Stimulated activated CD4-positive, alpha-beta T cell treated with anti-CD3 and anti-CD28 coated beads, Interleukin-1b, Interleukin-23, amount 100 ng/mL, for 1 hour (primary cell): ENCODE measurements around the gene TMEM17.

Experiments
- DNase-seq, 2 donors: peaks; one replicate each; pipeline ENCODE4 v3.0.0-alpha.2; 2020; ENCODE audit warnings: low read depth in 2 of 2

The TMEM17 gene

DNA sequence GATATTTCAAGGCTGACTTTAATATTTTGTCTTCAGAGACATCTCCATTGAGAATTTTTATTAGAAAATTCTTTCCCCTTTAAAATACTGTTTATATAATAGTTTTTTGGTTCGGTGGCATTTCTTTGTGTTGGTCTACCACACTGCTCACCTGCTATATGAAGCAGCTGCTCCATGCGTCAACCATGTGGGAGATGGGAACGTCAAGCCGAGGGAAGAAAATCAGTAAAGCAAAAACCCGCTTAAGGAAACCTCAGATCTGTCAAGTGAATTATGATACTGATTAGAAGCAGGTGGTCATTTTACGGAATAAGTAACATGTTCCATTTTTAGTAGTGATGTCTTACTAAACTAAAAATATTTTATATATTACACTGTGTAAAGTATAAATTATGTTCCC is 5.6 kb upstream of the TMEM17 start:
- DNase-seq: no peak

DNA sequence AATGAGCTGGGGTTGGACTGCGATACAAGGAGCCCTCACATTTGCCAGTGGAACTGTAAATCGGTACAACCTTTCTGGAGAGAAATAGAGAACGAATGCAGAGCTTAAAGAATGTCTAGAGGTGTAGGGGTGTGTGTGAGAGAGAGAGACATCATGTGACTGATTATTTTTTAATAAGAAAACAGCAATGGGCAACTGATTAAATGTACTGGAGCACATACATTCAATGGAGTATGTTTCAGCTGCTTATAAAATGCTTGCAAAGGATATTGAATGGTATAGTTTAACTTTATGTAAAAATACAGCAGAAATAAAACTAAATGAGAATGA is 391 bp upstream of the TMEM17 start:
- no peak for DNase-seq

- DNase-seq: no peak
These were observed 766 bp downstream of the TMEM17 start for GRCh38 chr2:62505109-62505749.

DNA sequence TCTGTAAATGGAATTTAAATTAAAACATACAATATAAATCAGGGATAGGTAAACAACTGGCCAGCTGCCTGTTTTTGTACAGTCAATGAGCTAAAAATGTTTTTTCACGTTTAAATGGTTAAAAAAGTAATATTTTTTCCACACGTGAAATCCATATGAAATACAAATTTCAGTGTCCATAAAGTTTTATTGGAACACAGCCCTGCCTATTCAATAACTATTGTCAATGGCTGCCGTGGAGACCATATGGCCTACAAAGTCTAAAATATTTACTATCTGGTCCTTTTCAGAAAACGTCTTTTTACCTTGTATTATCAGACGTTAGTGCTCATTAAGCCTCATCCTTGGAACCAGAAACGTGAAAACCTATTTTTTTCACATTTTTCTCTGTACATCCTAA is 1.3 kb downstream of the TMEM17 start:
- no peak for DNase-seq

- no peak for DNase-seq
These were observed 4.0 kb downstream of the TMEM17 start for GRCh38 chr2:62501794-62502500.

DNA sequence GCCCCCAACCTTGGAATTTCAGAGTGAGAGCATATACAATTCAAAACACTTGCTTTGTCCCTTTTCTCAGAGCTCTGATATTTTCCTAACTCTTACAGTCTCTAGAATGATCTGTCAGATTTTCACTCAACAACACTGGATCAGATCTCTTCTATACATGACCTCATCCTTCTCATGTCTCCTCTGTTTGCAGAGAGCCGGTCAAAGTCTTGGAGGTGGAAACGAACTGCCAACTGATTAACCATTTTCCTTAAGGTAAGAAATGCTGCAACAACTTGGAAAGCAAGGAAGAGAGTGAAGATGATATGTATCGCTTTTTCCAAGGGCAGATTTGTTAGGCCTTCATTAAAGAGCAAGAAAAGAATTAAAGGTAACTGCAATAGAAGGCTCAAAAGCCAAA is 4.9 kb downstream of the TMEM17 start:
- no peak for DNase-seq

DNA sequence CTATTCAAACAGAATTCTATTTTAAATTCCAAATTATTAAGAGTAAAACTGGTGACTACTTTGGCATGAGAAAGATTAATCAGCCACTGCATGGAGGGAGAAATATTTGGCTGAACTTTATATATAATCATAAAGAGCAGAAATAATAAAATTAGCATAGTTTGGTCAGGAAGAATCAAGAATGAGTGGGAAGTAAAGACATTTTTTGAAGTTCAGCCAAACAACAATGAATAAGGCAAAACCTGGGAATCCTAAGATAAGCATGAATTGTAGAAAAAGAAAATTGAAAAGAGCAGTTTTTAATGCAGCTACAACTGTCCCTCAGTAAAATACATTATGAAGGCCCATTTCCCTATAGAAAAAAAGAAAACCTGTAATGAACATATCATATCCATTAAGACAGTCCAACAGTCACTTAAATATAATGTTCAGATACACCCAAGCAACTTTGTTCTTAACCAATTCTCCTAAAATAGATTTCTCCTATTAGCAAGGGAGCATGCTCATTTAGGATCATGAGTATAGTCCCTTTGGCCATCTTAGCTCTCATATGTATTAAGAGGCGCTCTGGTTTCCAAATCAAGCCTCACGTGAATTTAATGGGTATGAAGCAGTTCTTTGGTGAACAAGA is 6.5 kb downstream of the TMEM17 start:
- DNase-seq: no peak

GRCh38 chr2:62498739-62499138 is 7.3 kb downstream of the TMEM17 start:
- DNase-seq: no peak

DNA sequence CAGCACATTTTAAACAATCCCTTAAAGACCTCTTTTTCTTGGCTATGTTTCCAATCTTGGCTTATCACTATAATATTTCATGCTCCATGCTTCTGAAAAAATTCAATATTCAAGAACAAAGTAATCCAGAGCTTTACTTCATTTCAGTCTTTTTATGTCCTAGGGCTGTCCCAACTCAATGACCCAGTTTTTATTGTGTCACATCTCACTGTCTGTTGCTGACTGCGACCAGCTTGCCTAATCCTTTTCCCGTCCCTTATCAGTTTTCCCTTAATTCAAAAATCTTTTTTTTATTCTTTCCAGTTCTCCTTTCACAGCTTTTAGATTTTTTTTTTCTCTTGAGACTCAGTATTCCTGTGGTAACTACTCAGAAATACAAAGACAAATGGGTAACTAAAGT is 10.2 kb downstream of the TMEM17 start:
- DNase-seq: no peak

DNA sequence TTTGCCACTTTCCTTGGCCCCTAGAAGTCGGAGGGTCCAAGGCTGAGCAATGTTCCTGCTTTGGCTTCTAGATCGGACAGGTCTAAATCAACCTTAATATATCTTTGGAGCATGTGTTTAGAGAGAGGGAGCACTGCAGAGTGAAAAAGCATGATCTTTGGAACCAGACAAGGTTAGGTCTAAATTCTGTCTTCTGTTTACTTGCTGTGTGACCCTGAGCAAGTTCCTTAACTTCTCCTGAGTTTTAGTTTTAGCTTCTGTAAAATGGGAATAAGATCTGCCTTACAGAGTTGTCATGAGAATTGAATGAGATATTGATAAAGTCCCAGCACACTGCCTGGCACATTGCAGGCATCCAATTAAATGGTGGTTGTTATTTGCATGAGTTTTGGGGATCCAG is 13.9 kb downstream of the TMEM17 start:
- DNase-seq: no peak

DNA sequence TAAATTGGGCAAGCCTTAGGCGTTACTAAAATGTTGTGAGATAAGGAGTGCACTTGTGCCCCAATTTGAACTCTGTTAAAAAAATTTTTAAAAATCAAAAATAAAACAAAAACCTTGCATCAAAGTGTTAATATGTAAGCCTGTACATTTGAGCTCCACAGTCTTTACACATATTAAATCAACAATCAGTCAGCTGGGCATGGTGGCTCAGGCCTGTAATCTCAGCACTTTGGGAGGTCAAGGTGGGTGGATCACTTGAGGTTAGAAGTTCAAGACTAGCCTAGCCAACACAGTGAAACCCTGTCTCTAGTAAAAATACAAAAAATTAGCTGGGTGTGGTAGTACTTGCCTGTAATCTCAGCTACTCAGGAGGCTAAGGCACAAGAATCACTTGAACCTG is 16.3 kb downstream of the TMEM17 start:
- DNase-seq: no peak

DNA sequence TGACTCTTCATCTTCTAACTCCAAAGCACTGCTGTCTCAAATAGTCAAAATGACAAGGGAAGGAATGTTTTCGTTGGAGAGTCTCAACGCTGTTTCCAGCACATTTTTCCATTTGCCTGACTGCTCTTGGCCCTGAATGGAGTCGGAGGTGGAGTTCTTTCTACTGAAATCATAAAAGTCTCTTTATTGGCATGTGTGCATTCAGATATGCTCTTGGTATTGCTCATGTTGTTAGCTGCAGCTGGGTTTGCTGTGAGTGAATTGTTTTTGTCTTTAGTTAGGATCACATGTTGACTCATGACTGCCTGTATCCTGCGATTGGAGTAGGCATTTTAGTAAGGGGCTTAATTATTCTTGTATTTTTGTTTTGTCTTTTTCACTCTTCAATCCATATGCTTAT is 16.8 kb downstream of the TMEM17 start:
- no peak for DNase-seq

GRCh38 chr2:62486439-62486765 is 19.6 kb downstream of the TMEM17 start:
- no peak for DNase-seq

- DNase-seq: no peak
These were observed 20.1 kb downstream of the TMEM17 start for GRCh38 chr2:62485761-62486438.

GRCh38 chr2:62482558-62483352 is 23.2 kb downstream of the TMEM17 start:
- DNase-seq: no peak

- no peak for DNase-seq
These were observed 26.1 kb downstream of the TMEM17 start for GRCh38 chr2:62479917-62480316.

DNA sequence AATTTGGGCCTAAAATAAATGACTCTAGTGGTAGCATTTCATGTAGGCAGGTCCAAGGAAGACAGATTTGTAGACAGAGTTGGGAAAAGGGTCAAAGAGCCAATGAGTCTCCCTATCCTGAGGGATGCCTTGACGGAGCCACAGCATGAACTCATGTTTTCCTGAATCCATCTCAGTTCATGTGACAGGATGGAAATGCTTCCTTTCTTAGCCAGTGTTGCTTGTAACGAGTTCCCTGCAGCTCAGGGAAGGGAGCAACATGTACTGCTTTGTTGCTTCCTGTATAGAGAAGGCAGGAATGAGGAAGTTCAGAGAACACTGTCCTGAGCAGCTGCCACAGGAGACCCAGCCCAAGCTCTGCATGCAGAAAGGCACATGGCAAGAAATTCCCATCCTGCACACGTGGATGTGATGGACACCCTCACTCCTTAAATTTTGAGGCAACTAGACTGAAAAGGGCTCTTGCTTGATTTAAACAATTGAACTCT is 27.9 kb downstream of the TMEM17 start:
- no peak for DNase-seq

DNA sequence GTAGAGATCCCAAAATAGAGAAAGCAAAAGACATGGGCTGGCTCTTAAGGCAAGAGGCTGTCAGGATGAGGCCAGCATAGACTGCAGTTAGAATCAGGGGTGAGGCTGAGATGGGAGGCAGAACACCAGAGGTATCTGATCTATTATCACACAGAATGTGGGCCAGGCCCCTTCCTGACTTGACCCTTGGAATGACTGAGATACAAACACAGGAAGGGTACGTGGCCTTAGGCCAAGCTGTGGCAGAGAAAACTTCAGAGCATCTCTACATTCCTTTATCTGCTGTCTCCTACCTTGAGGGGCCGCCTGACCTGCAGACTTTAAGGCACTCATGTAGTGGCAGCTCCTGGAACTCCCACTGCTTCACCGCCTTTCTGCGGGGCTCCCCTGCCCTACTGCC is 28.4 kb downstream of the TMEM17 start:
- DNase-seq: no peak

GRCh38 chr2:62475172-62476011 is 30.6 kb downstream of the TMEM17 start:
- no peak for DNase-seq

GRCh38 chr2:62474176-62474575 is 31.8 kb downstream of the TMEM17 start:
- no peak for DNase-seq

- no peak for DNase-seq
These were observed 32.7 kb downstream of the TMEM17 start for GRCh38 chr2:62473246-62473827.
